K562 (cell line): ENCODE results near the gene BBX. TPM values are rescaled to one million over a fixed set of nuclear protein-coding genes. Genes with fewer than 3 reads are reported as not detected.

Source experiments
- ATAC-seq: fragments of 200-7000 bp; cut with Tn5 transposase; 3 replicates; pipeline ENCODE4 v1.9.1; 2020; ENCODE audit warnings: moderate library complexity
- BruUV-seq: library from RNA; stranded (reverse); fragments of 400-500 nt; replicated peaks from 2 replicates; lab custom pipeline; 2021; lab: Mats Ljungman, UMichigan
- CTCF ChIA-PET: fragments of 300-600 bp; formaldehyde crosslinking; extraction: SDS; loops from one replicate; lab custom pipeline; 2021; ENCODE audit warnings: low intra/inter-chr PET ratio; lab: Yijun Ruan, JAX
- POLR2A ChIA-PET: fragments of 300-600, 350-650 bp; sonication (Branson Sonifier 250); formaldehyde crosslinking; extraction: SDS; loops from one replicate; lab custom pipeline; 2021; ENCODE audit warnings: antibody characterized with exemption, inconsistent platforms; lab: Yijun Ruan, JAX
- DNase-seq, 4 experiments: peaks; one replicate each; pipeline versions ENCODE4 v3.0.0 to v3.0.0-alpha.2; 2011 to 2018; ENCODE audit warnings: low spot score in 3 of 4, mixed read lengths in 3 of 4; ENCODE audit errors: extremely low read depth in 1 of 4
- FAIRE-seq: peaks from 2 replicates; lab custom pipeline; 2011; peaks lifted over from hg19 to GRCh38; lab: Jason Lieb, UNC
- H2AFZ ChIP-seq: 2 replicates; pipeline ENCODE4 v1.6.0; 2011; ENCODE audit warnings: low read depth, low read length, control low read depth, inconsistent platforms
- H3K27ac ChIP-seq: fragments of 200-600 bp; 3 replicates; pipeline ENCODE4 v1.8.0; 2011; ENCODE audit warnings: low read depth, mild to moderate bottlenecking, control low read depth, inconsistent platforms, low read length, moderate library complexity, mixed read lengths; ENCODE audit errors: extremely low read depth
- H3K27me3 ChIP-seq, 2 experiments: fragments of 300-600 bp in 1 of 2; 2 replicates in 1 of 2; 3 replicates in 1 of 2; pipeline versions ENCODE4 v1.6.0 to v1.8.0; 2011; ENCODE audit warnings: inconsistent platforms in 2 of 2, low read length in 2 of 2, mild to moderate bottlenecking in 1 of 2, mixed read lengths in 1 of 2, moderate library complexity in 1 of 2; ENCODE audit not compliant: control insufficient read depth in 2 of 2, insufficient read depth in 2 of 2
- H3K36me3 ChIP-seq: fragments of 300-600 bp; 3 replicates; pipeline ENCODE4 v1.8.0; 2011; ENCODE audit warnings: mild to moderate bottlenecking, low read length, inconsistent platforms; ENCODE audit not compliant: control insufficient read depth, insufficient read depth
- H3K4me1 ChIP-seq, 2 experiments: fragments of 200-600 bp in 1 of 2; replicated peaks in 1 of 2; 2 replicates in 1 of 2; 3 replicates in 1 of 2; pipeline versions ENCODE4 v1.5.1 to v1.8.0; 2011; ENCODE audit warnings: inconsistent platforms in 2 of 2, low read length in 2 of 2, mild to moderate bottlenecking in 1 of 2, mixed read lengths in 1 of 2, moderate library complexity in 1 of 2; ENCODE audit not compliant: control insufficient read depth in 2 of 2, insufficient read depth in 2 of 2
- H3K4me2 ChIP-seq: 2 replicates; pipeline ENCODE4 v1.6.1; 2011; ENCODE audit warnings: low read length, control low read depth, inconsistent platforms, mixed read lengths; ENCODE audit not compliant: insufficient read depth
- H3K4me3 ChIP-seq: fragments of 200-600 bp; sonication (generic), shearing (Covaris generic); 2 replicates; pipeline ENCODE4 v1.5.1; 2016; ENCODE audit warnings: control low read depth, inconsistent platforms
- H3K79me2 ChIP-seq: fragments of 200-600 bp; 3 replicates; pipeline ENCODE4 v1.8.0; 2011; ENCODE audit warnings: low read length, inconsistent platforms; ENCODE audit not compliant: control insufficient read depth, insufficient read depth
- H3K9ac ChIP-seq, 2 experiments: 2 replicates each; pipeline versions ENCODE4 v1.6.0 to v1.6.1; 2011; ENCODE audit warnings: low read depth in 2 of 2, low read length in 2 of 2, control low read depth in 1 of 2, inconsistent platforms in 1 of 2, mild to moderate bottlenecking in 1 of 2, mixed read lengths in 1 of 2; ENCODE audit not compliant: insufficient read depth in 1 of 2
- H3K9me1 ChIP-seq: one replicate; pipeline ENCODE4 v1.6.0; 2011; ENCODE audit warnings: inconsistent platforms, mild to moderate bottlenecking, low read length, moderate library complexity; ENCODE audit not compliant: control insufficient read depth, insufficient read depth
- H3K9me3 ChIP-seq: replicated peaks from 2 replicates; pipeline ENCODE4 v1.5.1; 2011; ENCODE audit warnings: low read depth, low read length, inconsistent platforms; ENCODE audit not compliant: control insufficient read depth, insufficient read depth
- H4K20me1 ChIP-seq: replicated peaks from 2 replicates; pipeline ENCODE4 v1.6.1; 2011; ENCODE audit warnings: low read length, inconsistent platforms, mixed read lengths; ENCODE audit not compliant: control insufficient read depth, insufficient read depth
- NFE2 ChIP-seq: IDR thresholded peaks from 2 replicates; pipeline ENCODE4 v1.6.1; 2014; ENCODE audit warnings: antibody characterized with exemption, low read depth
- ZNF695 ChIP-seq: fragments of 450-650 bp; formaldehyde crosslinking; IDR thresholded peaks from 2 replicates; pipeline ENCODE4 v1.4.0; 2020; ENCODE audit warnings: mild to moderate bottlenecking, moderate library complexity
- in situ Hi-C: fragments of 300-500 bp; cut with MboI; formaldehyde crosslinking; loops from 4 replicates; pipeline ENCODE4 v1.15.0; 2018; ENCODE audit warnings: inconsistent platforms, mixed read lengths
- intact Hi-C: fragments of 100-400 bp; cut with micrococcal nuclease; formaldehyde crosslinking; loops from 2 replicates; pipeline ENCODE4 v1.14.2; 2022
- polyA plus RNA-seq, 8 experiments: library from polyadenylated mRNA; depleted of rRNA in 4 of 8; stranded (reverse) in 5 of 8; unstranded in 3 of 8; fragments of >200 nt; fragmentation: Nextera tagmentation in 2 of 8; fragmentation: Illumina TruSeq in 1 of 8; extraction: Ambion mirVana in 2 of 8; extraction: Trizol in 1 of 8; gene quantifications; 2 replicates each; pipeline versions ENCODE4 v1.2.1 to v1.2.3, GENCODE V29; 2011 to 2014; ENCODE audit warnings: inconsistent platforms in 1 of 8, missing spikeins in 1 of 8
- total RNA-seq, 7 experiments: library from RNA; depleted of rRNA in 6 of 7; stranded (reverse); fragments of >200 nt in 6 of 7; fragmentation: Illumina TruSeq in 2 of 7; extraction: Trizol in 2 of 7; gene quantifications; 2 replicates each; pipeline versions ENCODE4 v1.2.1 to v1.2.3, GENCODE V29; 2011 to 2021; ENCODE audit warnings: low replicate concordance in 1 of 7
- TF ChIP-seq, protein P1 (sequence below): fragments of 450-650 bp; IDR thresholded peaks from one replicate; pipeline ENCODE4 v1.6.1; 2018; ENCODE audit warnings: mild to moderate bottlenecking, moderate library complexity; ENCODE audit not compliant: partially characterized antibody
- TF ChIP-seq, protein P2 (sequence below): fragments of 250-450 bp; sonication (Bioruptor Pico); IDR thresholded peaks from 2 replicates; pipeline ENCODE4 v1.4.0; 2020; ENCODE audit warnings: mild to moderate bottlenecking, moderate library complexity, borderline replicate concordance
- TF ChIP-seq, protein P3 (sequence below): sonication (generic); formaldehyde crosslinking; IDR thresholded peaks from 2 replicates; pipeline ENCODE4 v1.8.1; 2022; ENCODE audit warnings: missing genetic modification reagents
- TF ChIP-seq, protein P4 (sequence below): fragments of 450-650 bp; IDR thresholded peaks from 2 replicates; pipeline ENCODE4 v1.6.1; 2018; ENCODE audit warnings: mild to moderate bottlenecking, low read depth; ENCODE audit not compliant: partially characterized antibody

BBX gene
- total and polyA plus RNA-seq, 9 of the 15 experiments (the other 6 are each of a cell fraction or from before 2014, with no cell fraction given), result 4.9 to 19.5 (median 11.8) TPM

DNA sequence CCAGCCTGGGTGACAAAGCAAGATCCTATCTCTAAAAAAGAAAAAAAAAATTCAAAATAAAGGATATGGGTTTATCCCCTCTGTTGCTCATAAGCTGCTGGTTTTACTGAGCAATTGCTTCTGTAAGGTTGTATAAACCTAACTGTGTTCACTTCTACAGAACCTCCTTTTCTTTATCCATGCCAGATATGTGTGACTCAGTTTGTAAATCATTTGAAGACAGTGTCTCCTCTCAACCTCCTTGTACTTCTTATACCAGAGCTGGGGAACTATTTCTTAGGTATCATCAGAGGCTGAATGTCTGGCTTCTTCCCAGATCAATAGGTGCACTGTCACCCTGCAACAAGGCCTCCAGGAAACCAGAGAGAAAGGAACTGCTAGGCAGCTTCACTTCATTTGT, 294.3 kb downstream of the BBX start:
- in situ Hi-C loops, result no loop called here
- ATAC-seq (no peak), DNase-seq (no peak), FAIRE-seq (no peak)
- Histone ChIP-seq H3K4me3 (no peak overlapping the region), H3K9ac (no peak overlapping the region), H2AFZ (no peak overlapping the region), H4K20me1 (no peaks in the 10 kb centered on the region), H3K79me2 (no peaks in the 10 kb centered on the region), H3K9me1 (no peaks in the 10 kb centered on the region), H3K4me1 (no peaks in the 10 kb centered on the region; a peak in 1 of 5 replicates), H3K27me3 (peaks cover 4 to 7% of the 10 kb centered on the region in 2 experiments; a peak in 3 of 5 replicates), H3K4me2 (no peak overlapping the region), H3K9me3 (no peaks in the 10 kb centered on the region), H3K27ac (no peak overlapping the region), H3K36me3 (no peaks in the 10 kb centered on the region)
- no TSS peak for BruUV-seq
- TF ChIP-seq, protein P1, sequence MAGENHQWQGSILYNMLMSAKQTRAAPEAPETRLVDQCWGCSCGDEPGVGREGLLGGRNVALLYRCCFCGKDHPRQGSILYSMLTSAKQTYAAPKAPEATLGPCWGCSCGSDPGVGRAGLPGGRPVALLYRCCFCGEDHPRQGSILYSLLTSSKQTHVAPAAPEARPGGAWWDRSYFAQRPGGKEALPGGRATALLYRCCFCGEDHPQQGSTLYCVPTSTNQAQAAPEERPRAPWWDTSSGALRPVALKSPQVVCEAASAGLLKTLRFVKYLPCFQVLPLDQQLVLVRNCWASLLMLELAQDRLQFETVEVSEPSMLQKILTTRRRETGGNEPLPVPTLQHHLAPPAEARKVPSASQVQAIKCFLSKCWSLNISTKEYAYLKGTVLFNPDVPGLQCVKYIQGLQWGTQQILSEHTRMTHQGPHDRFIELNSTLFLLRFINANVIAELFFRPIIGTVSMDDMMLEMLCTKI, result no peak
- TF ChIP-seq NFE2 (peak; percentile 43; the same call in 1 of the 2 replicates), ZNF695 (CRISPR knock-in tag) (no peak)
- TF ChIP-seq, protein P2, sequence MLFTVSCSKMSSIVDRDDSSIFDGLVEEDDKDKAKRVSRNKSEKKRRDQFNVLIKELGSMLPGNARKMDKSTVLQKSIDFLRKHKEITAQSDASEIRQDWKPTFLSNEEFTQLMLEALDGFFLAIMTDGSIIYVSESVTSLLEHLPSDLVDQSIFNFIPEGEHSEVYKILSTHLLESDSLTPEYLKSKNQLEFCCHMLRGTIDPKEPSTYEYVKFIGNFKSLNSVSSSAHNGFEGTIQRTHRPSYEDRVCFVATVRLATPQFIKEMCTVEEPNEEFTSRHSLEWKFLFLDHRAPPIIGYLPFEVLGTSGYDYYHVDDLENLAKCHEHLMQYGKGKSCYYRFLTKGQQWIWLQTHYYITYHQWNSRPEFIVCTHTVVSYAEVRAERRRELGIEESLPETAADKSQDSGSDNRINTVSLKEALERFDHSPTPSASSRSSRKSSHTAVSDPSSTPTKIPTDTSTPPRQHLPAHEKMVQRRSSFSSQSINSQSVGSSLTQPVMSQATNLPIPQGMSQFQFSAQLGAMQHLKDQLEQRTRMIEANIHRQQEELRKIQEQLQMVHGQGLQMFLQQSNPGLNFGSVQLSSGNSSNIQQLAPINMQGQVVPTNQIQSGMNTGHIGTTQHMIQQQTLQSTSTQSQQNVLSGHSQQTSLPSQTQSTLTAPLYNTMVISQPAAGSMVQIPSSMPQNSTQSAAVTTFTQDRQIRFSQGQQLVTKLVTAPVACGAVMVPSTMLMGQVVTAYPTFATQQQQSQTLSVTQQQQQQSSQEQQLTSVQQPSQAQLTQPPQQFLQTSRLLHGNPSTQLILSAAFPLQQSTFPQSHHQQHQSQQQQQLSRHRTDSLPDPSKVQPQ (CRISPR knock-in tag), result no peak
- TF ChIP-seq, protein P3, sequence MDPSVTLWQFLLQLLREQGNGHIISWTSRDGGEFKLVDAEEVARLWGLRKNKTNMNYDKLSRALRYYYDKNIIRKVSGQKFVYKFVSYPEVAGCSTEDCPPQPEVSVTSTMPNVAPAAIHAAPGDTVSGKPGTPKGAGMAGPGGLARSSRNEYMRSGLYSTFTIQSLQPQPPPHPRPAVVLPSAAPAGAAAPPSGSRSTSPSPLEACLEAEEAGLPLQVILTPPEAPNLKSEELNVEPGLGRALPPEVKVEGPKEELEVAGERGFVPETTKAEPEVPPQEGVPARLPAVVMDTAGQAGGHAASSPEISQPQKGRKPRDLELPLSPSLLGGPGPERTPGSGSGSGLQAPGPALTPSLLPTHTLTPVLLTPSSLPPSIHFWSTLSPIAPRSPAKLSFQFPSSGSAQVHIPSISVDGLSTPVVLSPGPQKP (CRISPR knock-in tag), result no peak
- TF ChIP-seq, protein P4, sequence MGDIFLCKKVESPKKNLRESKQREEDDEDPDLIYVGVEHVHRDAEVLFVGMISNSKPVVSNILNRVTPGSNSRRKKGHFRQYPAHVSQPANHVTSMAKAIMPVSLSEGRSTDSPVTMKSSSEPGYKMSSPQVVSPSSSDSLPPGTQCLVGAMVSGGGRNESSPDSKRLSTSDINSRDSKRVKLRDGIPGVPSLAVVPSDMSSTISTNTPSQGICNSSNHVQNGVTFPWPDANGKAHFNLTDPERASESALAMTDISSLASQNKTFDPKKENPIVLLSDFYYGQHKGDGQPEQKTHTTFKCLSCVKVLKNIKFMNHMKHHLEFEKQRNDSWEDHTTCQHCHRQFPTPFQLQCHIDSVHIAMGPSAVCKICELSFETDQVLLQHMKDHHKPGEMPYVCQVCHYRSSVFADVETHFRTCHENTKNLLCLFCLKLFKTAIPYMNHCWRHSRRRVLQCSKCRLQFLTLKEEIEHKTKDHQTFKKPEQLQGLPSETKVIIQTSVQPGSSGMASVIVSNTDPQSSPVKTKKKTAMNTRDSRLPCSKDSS, result no peak
- ChIA-PET CTCF (no interaction called here), POLR2A (no interaction called here)
- intact Hi-C loops, result no loop called here
